ENCODE data around the gene IP6K3.

Gene IP6K3

GRCh38 chr6:33759887-33760629 is 13.4 kb upstream of the IP6K3 start:
- no peak for DNase-seq (ENCODE audit: low read depth)

- DNase-seq (ENCODE audit: low read depth), result no peak
Measured at GRCh38 chr6:33758815-33759216, 12.1 kb upstream of the IP6K3 start.

- no peak for DNase-seq (ENCODE audit: low read depth)
Measured at GRCh38 chr6:33757906-33758305, 11.2 kb upstream of the IP6K3 start.

- DNase-seq (ENCODE audit: low read depth), result no peak
Measured at GRCh38 chr6:33757113-33757512, 10.4 kb upstream of the IP6K3 start.

GRCh38 chr6:33756211-33756954 is 9.7 kb upstream of the IP6K3 start:
- DNase-seq (ENCODE audit: low read depth), result no peak

GRCh38 chr6:33755070-33755869 is 8.6 kb upstream of the IP6K3 start:
- DNase-seq (ENCODE audit: low read depth), result no peak

- no peak for DNase-seq (ENCODE audit: low read depth)
Measured at GRCh38 chr6:33754222-33754621, 7.5 kb upstream of the IP6K3 start.

GRCh38 chr6:33752646-33753015 is 5.9 kb upstream of the IP6K3 start:
- DNase-seq (ENCODE audit: low read depth), result no peak

- DNase-seq (ENCODE audit: low read depth), result no peak
Measured at GRCh38 chr6:33751771-33752645, 5.3 kb upstream of the IP6K3 start.

- DNase-seq (ENCODE audit: low read depth), result no peak
Measured at GRCh38 chr6:33750244-33750991, 3.7 kb upstream of the IP6K3 start.

GRCh38 chr6:33749401-33749800 is 2.7 kb upstream of the IP6K3 start:
- no peak for DNase-seq (ENCODE audit: low read depth)

- DNase-seq (ENCODE audit: low read depth), result no peak
Measured at GRCh38 chr6:33748841-33749240, 2.1 kb upstream of the IP6K3 start.

- no peak for DNase-seq (ENCODE audit: low read depth)
Measured at GRCh38 chr6:33747823-33748222, 1.1 kb upstream of the IP6K3 start.

- peak; percentile 59 for DNase-seq (ENCODE audit: low read depth)
Measured at GRCh38 chr6:33746036-33746600, 587 bp downstream of the IP6K3 start.

- no peak for DNase-seq (ENCODE audit: low read depth)
Measured at GRCh38 chr6:33745548-33745947, 1.2 kb downstream of the IP6K3 start.

- DNase-seq (ENCODE audit: low read depth), result no peak
Measured at GRCh38 chr6:33744895-33745546, 1.7 kb downstream of the IP6K3 start.

- peak; percentile 47 for DNase-seq (ENCODE audit: low read depth)
Measured at GRCh38 chr6:33744001-33744848, 2.5 kb downstream of the IP6K3 start.

- no peak for DNase-seq (ENCODE audit: low read depth)
Measured at GRCh38 chr6:33742837-33743236, 3.9 kb downstream of the IP6K3 start.

- no peak for DNase-seq (ENCODE audit: low read depth)
Measured at GRCh38 chr6:33742092-33742491, 4.6 kb downstream of the IP6K3 start.
